ENCODE data around the gene ALDH1B1. TPM values are rescaled to one million over a fixed set of nuclear protein-coding genes. Genes with fewer than 3 reads are reported as not detected.

Gene ALDH1B1
- polyA plus RNA-seq, 1 donor (not counting 4 experiments of a cell fraction or from before 2014, with no cell fraction given): 14.4 TPM

- no peak overlapping the region for H3K4me2 ChIP-seq (ENCODE audit: control insufficient read depth, extremely low read depth, insufficient read depth, low read depth, low read length)
- H3K4me1 ChIP-seq (ENCODE audit: control insufficient read depth, extremely low read depth, insufficient read depth, low read length): no peaks in the 10 kb centered on the region
- no peaks in the 10 kb centered on the region for H3K36me3 ChIP-seq (ENCODE audit: control insufficient read depth in 2 of 2, extremely low read depth in 1 of 2, insufficient read depth in 2 of 2, low read length in 2 of 2)
- peaks cover 14% of the 10 kb centered on the region for H3K27me3 ChIP-seq (ENCODE audit: control insufficient read depth, extremely low read depth, insufficient read depth, low read length)
- H2AFZ ChIP-seq (ENCODE audit: control insufficient read depth, low read length): no peak overlapping the region
- H3K9ac ChIP-seq (ENCODE audit: control insufficient read depth, extremely low read depth, insufficient read depth, low read length): no peak overlapping the region
- H3K4me3 ChIP-seq (ENCODE audit: control insufficient read depth in 2 of 3, extremely low read depth in 1 of 3, insufficient read depth in 2 of 3, low read depth in 1 of 3, low read length in 3 of 3): no peak overlapping the region
- DNase-seq (ENCODE audit: low read depth, low spot score) (no peak), FAIRE-seq (no peak)
- no peak overlapping the region for H3K27ac ChIP-seq (ENCODE audit: control insufficient read depth, insufficient read depth, low read length)
- no peaks in the 10 kb centered on the region for H3K79me2 ChIP-seq (ENCODE audit: control insufficient read depth, insufficient read depth, low read length)
- H4K20me1 ChIP-seq (ENCODE audit: control insufficient read depth, extremely low read depth, insufficient read depth, low read length): no peaks in the 10 kb centered on the region
- no peak for TF ChIP-seq EZH2 (IDR thresholded peaks at IDR 0.05; ENCODE audit: low read length)
- TF ChIP-seq, protein P1, sequence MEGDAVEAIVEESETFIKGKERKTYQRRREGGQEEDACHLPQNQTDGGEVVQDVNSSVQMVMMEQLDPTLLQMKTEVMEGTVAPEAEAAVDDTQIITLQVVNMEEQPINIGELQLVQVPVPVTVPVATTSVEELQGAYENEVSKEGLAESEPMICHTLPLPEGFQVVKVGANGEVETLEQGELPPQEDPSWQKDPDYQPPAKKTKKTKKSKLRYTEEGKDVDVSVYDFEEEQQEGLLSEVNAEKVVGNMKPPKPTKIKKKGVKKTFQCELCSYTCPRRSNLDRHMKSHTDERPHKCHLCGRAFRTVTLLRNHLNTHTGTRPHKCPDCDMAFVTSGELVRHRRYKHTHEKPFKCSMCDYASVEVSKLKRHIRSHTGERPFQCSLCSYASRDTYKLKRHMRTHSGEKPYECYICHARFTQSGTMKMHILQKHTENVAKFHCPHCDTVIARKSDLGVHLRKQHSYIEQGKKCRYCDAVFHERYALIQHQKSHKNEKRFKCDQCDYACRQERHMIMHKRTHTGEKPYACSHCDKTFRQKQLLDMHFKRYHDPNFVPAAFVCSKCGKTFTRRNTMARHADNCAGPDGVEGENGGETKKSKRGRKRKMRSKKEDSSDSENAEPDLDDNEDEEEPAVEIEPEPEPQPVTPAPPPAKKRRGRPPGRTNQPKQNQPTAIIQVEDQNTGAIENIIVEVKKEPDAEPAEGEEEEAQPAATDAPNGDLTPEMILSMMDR (optimal IDR thresholded peaks at IDR 0.05 in 1 of 3, IDR thresholded peaks at IDR 0.05 in 1 of 3, conservative IDR thresholded peaks at IDR 0.05 in 1 of 3; ENCODE audit: extremely low read depth in 1 of 3, insufficient read depth in 2 of 3, low read length in 3 of 3): no peak
- no peaks in the 10 kb centered on the region for H3K9me3 ChIP-seq (ENCODE audit: control insufficient read depth, low read depth, low read length)
- dilution Hi-C loops (cut with MboI; ENCODE audit: extremely low pct_ligation_motif_present, low sequenced_read_pairs): no loop called here
- no peaks in the 10 kb centered on the region for H3K9me1 ChIP-seq (ENCODE audit: control insufficient read depth, extremely low read depth, insufficient read depth, low read length)
These were observed 42.0 kb upstream of the ALDH1B1 start for GRCh38 chr9:38350529-38350928.

GRCh38 chr9:38352530-38353328, 39.8 kb upstream of the ALDH1B1 start:
- no peak overlapping the region for H3K4me2 ChIP-seq (ENCODE audit: control insufficient read depth, extremely low read depth, insufficient read depth, low read depth, low read length)
- no peak overlapping the region for H2AFZ ChIP-seq (ENCODE audit: control insufficient read depth, low read length)
- no peak for TF ChIP-seq EZH2 (IDR thresholded peaks at IDR 0.05; ENCODE audit: low read length)
- TF ChIP-seq, protein P1 (optimal IDR thresholded peaks at IDR 0.05 in 1 of 3, IDR thresholded peaks at IDR 0.05 in 1 of 3, conservative IDR thresholded peaks at IDR 0.05 in 1 of 3; ENCODE audit: extremely low read depth in 1 of 3, insufficient read depth in 2 of 3, low read length in 3 of 3): no peak
- H3K9ac ChIP-seq (ENCODE audit: control insufficient read depth, extremely low read depth, insufficient read depth, low read length): no peak overlapping the region
- H3K4me3 ChIP-seq (ENCODE audit: control insufficient read depth in 2 of 3, extremely low read depth in 1 of 3, insufficient read depth in 2 of 3, low read depth in 1 of 3, low read length in 3 of 3): no peak overlapping the region
- no peak overlapping the region for H3K27ac ChIP-seq (ENCODE audit: control insufficient read depth, insufficient read depth, low read length)
- FAIRE-seq (no peak), DNase-seq (ENCODE audit: low read depth, low spot score) (no peak)
- no peaks in the 10 kb centered on the region for H3K27me3 ChIP-seq (ENCODE audit: control insufficient read depth, extremely low read depth, insufficient read depth, low read length)
- dilution Hi-C loops (cut with MboI; ENCODE audit: extremely low pct_ligation_motif_present, low sequenced_read_pairs): no loop called here
- no peaks in the 10 kb centered on the region for H4K20me1 ChIP-seq (ENCODE audit: control insufficient read depth, extremely low read depth, insufficient read depth, low read length)
- H3K9me1 ChIP-seq (ENCODE audit: control insufficient read depth, extremely low read depth, insufficient read depth, low read length): no peaks in the 10 kb centered on the region
- H3K9me3 ChIP-seq (ENCODE audit: control insufficient read depth, low read depth, low read length): no peaks in the 10 kb centered on the region
- H3K4me1 ChIP-seq (ENCODE audit: control insufficient read depth, extremely low read depth, insufficient read depth, low read length): no peaks in the 10 kb centered on the region
- H3K36me3 ChIP-seq (ENCODE audit: control insufficient read depth in 2 of 2, extremely low read depth in 1 of 2, insufficient read depth in 2 of 2, low read length in 2 of 2): no peaks in the 10 kb centered on the region
- H3K79me2 ChIP-seq (ENCODE audit: control insufficient read depth, insufficient read depth, low read length): no peaks in the 10 kb centered on the region

Data from keratinocyte (primary cell).